ENCODE results near the gene BRME1. TPM values are rescaled to one million over a fixed set of nuclear protein-coding genes. Genes with fewer than 3 reads are reported as not detected.

The BRME1 gene
- total RNA-seq, 1 donor from 2014 or later = 9.2 TPM

GRCh38 chr19:13882836-13883235, 23.1 kb downstream of the BRME1 start:
- H3K9me3 Mint-ChIP-seq = no peaks in the 10 kb centered on the region
- no peak for TF ChIP-seq CTCF (conservative IDR thresholded peaks at IDR 0.05)
- no peaks in the 10 kb centered on the region for H3K27me3 Mint-ChIP-seq
- H3K27ac Mint-ChIP-seq = no peak overlapping the region
- H3K36me3 Mint-ChIP-seq = no peaks in the 10 kb centered on the region
- H3K4me1 Mint-ChIP-seq (ENCODE audit: unreplicated experiment) = peaks cover 14% of the 10 kb centered on the region
- DNase-seq (ENCODE audit: extremely low spot score, unreplicated experiment) = no peak
- no peak overlapping the region for H3K4me3 Mint-ChIP-seq

GRCh38 chr19:13882419-13882795, 23.5 kb downstream of the BRME1 start:
- TF ChIP-seq CTCF (conservative IDR thresholded peaks at IDR 0.05) = no peak
- no peak for DNase-seq (ENCODE audit: extremely low spot score, unreplicated experiment)
- Mint-ChIP-seq H3K27me3 (no peaks in the 10 kb centered on the region), H3K4me3 (no peak overlapping the region), H3K9me3 (no peaks in the 10 kb centered on the region), H3K4me1 (ENCODE audit: unreplicated experiment) (peaks cover 14% of the 10 kb centered on the region), H3K36me3 (no peaks in the 10 kb centered on the region), H3K27ac (no peak overlapping the region)

GRCh38 chr19:13881692-13882418, 24.1 kb downstream of the BRME1 start:
- Mint-ChIP-seq H3K4me3 (peak overlapping the region; percentile 36), H3K4me1 (ENCODE audit: unreplicated experiment) (peaks cover 14% of the 10 kb centered on the region), H3K27ac (peak overlapping the region; percentile 4), H3K9me3 (no peaks in the 10 kb centered on the region), H3K36me3 (no peaks in the 10 kb centered on the region), H3K27me3 (no peaks in the 10 kb centered on the region)
- no peak for TF ChIP-seq CTCF (conservative IDR thresholded peaks at IDR 0.05)
- DNase-seq (ENCODE audit: extremely low spot score, unreplicated experiment) = no peak

GRCh38 chr19:13881251-13881691, 24.6 kb downstream of the BRME1 start:
- Mint-ChIP-seq H3K27me3 (no peaks in the 10 kb centered on the region), H3K9me3 (no peaks in the 10 kb centered on the region), H3K27ac (peak overlapping the region; percentile 4), H3K4me1 (ENCODE audit: unreplicated experiment) (peaks cover 14% of the 10 kb centered on the region), H3K36me3 (no peaks in the 10 kb centered on the region), H3K4me3 (no peak overlapping the region)
- no peak for TF ChIP-seq CTCF (conservative IDR thresholded peaks at IDR 0.05)
- no peak for DNase-seq (ENCODE audit: extremely low spot score, unreplicated experiment)

GRCh38 chr19:13880059-13881043, 25.6 kb downstream of the BRME1 start:
- peak; percentile 99 for TF ChIP-seq CTCF (conservative IDR thresholded peaks at IDR 0.05)
- peak overlapping the region; percentile 49 for H3K4me3 Mint-ChIP-seq
- no peaks in the 10 kb centered on the region for H3K9me3 Mint-ChIP-seq
- no peaks in the 10 kb centered on the region for H3K36me3 Mint-ChIP-seq
- H3K27me3 Mint-ChIP-seq = no peaks in the 10 kb centered on the region
- peaks cover 14% of the 10 kb centered on the region for H3K4me1 Mint-ChIP-seq (ENCODE audit: unreplicated experiment)
- H3K27ac Mint-ChIP-seq = peak overlapping the region; percentile 61
- DNase-seq (ENCODE audit: extremely low spot score, unreplicated experiment) = peak; percentile 97
